IPS-NIHi11 (cell line): ENCODE measurements around the gene OR1M1.

Source experiments
- DNase-seq: peaks from one replicate; pipeline ENCODE4 v3.0.0; 2012; ENCODE audit warnings: mixed read lengths, low spot score

Gene OR1M1

GRCh38 chr19:9075064-9075949, 11.6 kb upstream of the OR1M1 start:
- DNase-seq: peak; percentile 83

DNA sequence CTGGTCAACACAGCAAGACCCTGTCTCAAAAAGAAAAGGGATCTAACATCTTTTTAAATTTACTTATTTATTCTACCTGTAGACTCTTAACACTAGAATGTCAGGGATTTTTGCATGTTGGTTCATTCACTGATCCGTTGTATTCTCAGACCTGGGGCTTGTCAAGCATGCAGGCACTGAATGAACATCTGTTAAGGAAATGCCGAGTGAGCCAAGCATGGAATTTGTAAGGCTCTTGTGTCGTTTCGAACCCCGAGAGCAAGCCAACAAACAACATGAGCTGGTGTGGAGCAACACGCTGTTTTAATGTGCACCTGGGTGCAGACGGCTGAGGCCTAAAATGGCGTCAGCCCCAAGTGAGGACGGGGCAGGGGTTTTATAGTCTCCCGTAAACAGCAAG, 10.0 kb upstream of the OR1M1 start:
- no peak for DNase-seq

DNA sequence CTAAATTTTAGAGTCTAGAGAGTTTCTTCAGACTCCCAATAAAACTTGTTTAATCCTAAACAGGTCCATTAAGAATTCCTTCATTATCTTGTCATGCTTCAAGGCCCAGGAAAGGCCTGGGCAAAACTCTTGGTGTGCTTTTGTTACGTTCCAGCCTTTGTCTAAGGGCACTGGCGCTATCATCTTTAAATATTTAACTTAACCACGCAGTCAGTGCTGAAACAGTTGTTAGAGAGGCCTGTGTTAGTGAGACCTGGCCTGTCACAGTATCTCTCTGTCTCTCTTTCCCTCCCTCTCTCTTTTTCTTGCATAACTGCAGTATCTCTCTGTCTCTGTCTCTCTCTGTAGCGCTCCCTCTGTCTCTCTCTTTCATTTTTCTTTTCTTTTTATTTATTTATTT, 8.2 kb upstream of the OR1M1 start:
- DNase-seq: no peak

- no peak for DNase-seq
Measured at GRCh38 chr19:9107375-9107774, 20.5 kb downstream of the OR1M1 start, which contains the start of gene OR7G2. Gene OR7G2 (minus strand): TSS chr19:9107475. CDS start chr19:9103243, 4,232 bp downstream.

GRCh38 chr19:9109959-9110358, 23.1 kb downstream of the OR1M1 start:
- no peak for DNase-seq

GRCh38 chr19:9115307-9115813, 28.5 kb downstream of the OR1M1 start, which contains the start of gene OR7G1:
Gene OR7G1 (minus strand): TSS chr19:9115763. CDS start chr19:9115763, 0 bp downstream.
- DNase-seq: no peak

- no peak for DNase-seq
Measured at GRCh38 chr19:9116547-9116946, 29.7 kb downstream of the OR1M1 start.

DNA sequence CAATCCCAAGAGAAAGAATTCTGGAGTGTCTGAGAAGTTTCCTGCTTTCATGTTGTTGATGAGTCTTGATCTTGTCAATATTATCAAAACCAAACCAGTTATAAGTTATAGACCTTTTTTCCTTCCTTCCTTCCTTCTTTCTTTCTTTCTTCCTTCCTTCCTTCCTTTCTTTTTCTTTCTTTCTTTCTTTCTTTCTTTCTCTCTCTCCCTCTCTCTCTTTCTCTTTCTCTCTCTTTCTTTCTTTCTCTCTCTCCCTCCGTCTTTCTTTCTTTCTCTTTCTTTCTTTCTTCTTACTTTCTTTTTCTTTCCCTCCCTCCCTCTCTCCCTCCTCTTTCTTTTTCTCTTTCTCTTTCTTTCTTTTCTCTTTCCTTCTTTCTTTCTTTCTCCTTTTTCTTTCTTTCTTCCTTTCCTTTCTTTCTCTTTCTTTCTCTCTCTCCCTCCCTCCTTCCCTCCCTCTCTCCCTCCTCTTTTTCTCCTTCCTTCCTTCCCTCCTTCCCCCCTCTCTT, 40.1 kb downstream of the OR1M1 start, which contains the start of gene OR7G3:
Gene OR7G3, minus strand, starts transcription at position 51 of the 506 bp plus-strand sequence. Its CDS starts 0 bp downstream, at position 51.
- no peak for DNase-seq

DNA sequence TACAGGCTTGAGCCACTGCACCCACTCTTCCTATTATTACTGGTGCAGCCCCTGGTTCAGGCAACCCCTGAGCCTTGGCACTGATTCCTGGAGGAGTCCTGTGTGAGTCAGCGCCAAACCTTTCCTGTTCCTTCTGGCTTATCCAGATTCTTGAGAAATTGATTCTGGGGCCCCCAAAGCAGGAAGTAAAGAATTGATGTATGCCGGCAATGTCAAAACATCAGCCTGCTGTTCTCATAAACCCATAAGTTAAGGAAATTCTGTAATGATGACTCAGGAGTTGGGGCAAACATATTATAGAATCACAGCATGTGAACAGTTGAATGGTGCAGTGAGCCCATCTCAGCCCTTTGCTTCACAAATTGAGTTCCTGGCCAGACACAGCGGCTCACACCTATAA, 41.3 kb downstream of the OR1M1 start:
- DNase-seq: no peak

GRCh38 chr19:9130965-9131364, 44.1 kb downstream of the OR1M1 start:
- DNase-seq: no peak

GRCh38 chr19:9132422-9132821, 45.6 kb downstream of the OR1M1 start:
- no peak for DNase-seq

DNA sequence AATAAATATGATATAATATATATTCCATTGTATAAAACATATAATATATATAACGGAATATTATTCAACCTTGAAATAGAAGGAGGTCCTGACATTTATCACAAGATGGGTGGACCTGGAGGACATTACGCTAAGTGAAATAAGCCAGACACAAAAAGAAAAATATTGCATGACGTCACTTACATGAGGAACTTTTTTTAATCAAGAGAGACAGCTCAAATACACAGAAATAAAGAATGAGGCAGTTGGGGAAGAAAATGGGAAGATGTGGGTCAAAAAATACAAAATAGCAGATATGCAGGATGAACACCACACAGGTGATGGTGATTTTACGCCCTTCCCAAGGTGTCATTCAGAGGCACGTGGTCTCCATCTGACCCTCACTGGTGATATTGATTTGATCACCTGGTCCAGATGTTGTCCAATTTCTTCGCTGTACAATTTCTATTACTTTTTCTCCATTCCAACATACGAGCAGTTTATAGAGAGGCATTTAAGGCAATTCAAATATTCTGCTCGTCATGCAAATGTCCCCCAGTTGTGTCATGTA, 52.8 kb downstream of the OR1M1 start:
- no peak for DNase-seq

- DNase-seq: peak; percentile 88
Measured at GRCh38 chr19:9140159-9140874, 53.5 kb downstream of the OR1M1 start, which contains the start of gene ZNF317. Gene ZNF317 (plus strand): TSS chr19:9140397. CDS start chr19:9156017, 15,620 bp downstream.

DNA sequence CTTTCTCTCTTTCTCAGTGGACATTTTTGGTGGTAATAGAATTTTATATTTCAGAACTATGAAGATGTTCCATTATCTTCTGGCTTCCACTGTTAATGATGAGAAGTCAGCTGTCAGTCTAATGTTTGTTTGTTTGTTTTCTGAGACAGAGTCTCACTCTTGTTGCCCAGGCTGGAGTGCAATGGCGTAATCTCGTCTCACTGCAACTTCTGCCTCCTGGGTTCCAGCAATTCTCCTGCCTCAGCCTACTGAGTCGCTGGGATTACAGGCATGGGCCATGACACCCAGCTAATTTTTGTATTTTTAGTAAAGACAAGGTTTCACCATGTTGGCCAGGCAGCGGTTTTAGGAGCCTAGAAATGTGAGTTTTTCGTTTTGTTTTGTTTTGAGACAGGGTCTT, 58.1 kb downstream of the OR1M1 start:
- DNase-seq: no peak
